Cerebellar cortex (tissue), 1 donor: ENCODE measurements around the gene PAM16.
A peak's percentile ranks its signal among the peaks of the same experiment; 100 is the strongest.

Experiments
- DNase-seq: peaks from one replicate; pipeline ENCODE4 v3.0.0-alpha.2; 2015; ENCODE audit warnings: low spot score

PAM16 gene

DNA sequence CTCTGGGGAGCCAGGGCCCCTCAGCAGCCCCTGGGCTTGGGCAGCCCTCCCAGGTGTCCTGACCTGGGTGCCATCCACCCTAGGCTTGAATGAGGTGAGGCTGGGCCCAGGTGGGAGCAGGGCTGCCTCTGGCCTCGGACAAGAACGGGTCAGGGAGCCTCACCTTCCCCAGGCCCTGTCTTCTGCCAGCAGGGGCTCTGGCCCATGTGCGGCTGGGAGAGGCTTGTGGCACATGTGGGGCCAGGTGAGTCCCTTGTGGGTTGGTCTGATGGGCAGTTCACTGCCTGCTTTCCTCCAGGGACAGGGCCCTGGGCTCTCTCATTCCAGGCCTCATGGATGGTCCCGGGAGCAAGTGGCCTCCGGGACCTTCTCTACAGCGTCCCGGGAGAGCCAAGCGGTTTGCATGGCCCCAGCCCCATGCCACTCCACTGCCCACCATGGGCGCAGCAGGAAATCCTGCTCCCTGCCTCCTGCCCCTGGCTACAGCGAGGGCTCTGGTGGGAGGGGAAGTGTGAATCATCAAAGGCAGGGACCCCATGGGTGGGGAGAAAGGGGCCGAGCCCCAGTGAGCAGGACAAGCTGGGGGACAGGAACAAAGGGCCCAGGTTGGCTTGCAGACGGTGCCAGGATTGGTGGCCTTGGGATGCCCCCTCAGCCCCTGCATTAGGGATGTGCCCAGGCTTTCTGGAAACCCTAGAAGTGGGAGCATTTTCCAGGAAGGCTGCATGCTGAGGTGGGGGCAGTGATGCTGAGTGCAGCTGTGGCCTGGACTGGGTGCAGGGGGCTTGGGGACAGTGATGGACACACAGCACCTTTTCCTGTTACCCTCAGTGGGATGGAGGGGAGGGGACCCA, 32.7 kb upstream of the PAM16 start:
- no peak for DNase-seq

- DNase-seq = no peak
These were observed 31.8 kb upstream of the PAM16 start for GRCh38 chr16:4382795-4383357.

GRCh38 chr16:4381935-4382794, 31.0 kb upstream of the PAM16 start:
- DNase-seq = no peak

DNA sequence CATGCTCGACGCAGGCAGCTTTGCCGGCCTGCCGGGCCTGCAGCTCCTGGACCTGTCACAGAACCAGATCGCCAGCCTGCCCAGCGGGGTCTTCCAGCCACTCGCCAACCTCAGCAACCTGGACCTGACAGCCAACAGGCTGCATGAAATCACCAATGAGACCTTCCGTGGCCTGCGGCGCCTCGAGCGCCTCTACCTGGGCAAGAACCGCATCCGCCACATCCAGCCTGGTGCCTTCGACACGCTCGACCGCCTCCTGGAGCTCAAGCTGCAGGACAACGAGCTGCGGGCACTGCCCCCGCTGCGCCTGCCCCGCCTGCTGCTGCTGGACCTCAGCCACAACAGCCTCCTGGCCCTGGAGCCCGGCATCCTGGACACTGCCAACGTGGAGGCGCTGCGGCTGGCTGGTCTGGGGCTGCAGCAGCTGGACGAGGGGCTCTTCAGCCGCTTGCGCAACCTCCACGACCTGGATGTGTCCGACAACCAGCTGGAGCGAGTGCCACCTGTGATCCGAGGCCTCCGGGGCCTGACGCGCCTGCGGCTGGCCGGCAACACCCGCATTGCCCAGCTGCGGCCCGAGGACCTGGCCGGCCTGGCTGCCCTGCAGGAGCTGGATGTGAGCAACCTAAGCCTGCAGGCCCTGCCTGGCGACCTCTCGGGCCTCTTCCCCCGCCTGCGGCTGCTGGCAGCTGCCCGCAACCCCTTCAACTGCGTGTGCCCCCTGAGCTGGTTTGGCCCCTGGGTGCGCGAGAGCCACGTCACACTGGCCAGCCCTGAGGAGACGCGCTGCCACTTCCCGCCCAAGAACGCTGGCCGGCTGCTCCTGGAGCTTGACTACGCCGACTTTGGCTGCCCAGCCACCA, 30.2 kb upstream of the PAM16 start:
- DNase-seq = peak; percentile 73

- DNase-seq = no peak
These were observed 29.3 kb upstream of the PAM16 start for GRCh38 chr16:4380119-4381063.

DNA sequence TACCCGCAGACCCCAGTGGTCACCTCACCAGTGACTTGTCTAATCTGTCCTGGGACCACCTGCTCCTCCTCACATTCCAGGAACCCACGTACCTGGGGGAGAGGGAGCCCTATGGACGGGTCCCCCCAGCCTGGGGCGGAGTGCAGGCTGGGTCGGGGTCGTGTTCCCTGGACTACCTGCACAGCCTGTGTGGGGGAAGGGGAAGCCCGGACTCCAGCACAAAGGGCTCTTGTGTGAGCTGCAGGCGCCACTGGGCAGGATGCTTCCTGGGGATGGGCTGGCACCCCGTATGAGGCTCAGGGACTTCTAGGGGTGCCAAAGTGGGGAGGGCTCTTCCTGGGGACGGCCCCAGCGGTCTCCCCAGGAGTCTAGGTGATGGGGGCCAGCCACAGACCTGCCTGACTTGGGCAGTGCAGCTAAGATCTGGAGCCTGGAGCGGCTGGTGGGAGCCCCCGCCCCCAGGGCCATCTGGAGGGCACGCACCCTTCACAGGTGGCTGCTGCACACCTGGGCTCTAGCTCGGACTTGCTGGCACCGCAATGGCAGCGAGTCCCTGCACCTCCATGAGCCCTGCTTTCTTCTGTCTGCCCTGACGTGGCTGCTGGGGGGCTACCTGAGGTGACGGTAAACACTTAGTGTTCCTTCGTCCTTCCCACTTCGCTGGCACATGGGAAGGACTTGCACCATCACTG, 28.0 kb upstream of the PAM16 start:
- DNase-seq = no peak

- no peak for DNase-seq
These were observed 27.1 kb upstream of the PAM16 start for GRCh38 chr16:4378161-4378666.

DNA sequence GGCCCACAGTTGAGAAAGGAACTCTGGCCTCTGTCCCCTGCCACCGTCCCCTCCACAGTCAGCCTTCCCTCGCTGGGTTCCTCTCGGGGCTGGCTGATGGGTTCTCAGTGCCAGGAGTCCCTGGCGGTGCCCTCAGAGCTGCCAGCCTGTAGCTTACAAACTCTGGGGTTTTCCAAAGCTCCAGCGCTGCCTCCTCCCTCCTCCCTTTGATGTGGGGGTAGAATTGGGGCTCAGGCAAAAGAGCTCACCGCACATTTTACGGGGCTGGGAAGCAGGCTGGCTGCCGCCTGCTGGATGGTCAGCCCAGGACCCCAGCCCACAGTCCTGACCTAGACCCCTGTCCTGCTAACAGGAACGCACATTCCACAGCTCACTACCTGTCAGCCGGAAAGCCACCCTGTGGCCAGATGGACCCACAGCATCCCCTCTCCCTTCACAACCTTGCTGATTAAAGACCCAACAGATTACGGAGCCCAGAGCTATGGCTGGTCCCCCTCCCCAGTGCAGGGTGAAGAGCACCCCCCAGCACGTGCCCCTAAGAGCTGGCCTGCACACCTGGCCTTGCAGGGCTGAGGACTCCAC, 26.5 kb upstream of the PAM16 start:
- DNase-seq = no peak

GRCh38 chr16:4376893-4377572, 25.9 kb upstream of the PAM16 start:
- DNase-seq = no peak

DNA sequence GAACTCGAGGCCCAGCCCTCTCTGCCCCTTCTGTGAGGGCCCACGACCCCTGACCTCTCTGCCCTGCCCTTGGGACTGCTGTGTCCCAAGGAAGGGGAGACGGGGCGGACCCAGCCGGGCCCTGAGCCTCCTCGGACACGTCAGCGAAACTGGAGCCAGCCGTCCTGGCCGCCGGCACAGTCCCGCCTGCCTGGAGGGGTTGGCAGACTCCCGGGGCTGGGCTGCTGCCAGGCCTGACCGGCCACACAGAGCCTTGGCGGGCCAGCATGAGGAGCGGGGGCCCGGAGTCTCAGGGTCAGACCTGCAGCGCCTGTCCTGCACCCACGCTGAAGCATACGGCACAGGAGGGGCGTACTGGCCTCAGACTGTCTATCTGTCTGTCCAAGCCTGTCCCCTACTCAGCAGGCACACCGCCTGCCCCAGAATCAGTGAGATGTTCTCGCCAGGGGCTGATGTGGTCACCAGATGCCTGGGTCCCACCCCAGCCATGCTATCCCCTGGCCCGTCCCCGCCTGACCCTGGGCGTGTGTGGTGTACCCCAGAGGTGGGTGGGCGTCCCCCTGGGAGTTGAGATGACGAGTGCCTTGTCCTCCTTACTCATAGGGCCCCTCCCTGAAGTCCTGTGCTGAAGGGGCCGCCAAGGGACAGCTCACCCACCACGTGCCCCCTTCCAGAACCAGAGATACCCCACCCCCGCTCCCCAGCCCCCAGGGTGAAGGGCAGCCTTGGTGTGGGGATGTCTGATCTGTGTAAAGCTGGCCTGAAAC, 25.2 kb upstream of the PAM16 start:
- DNase-seq = peak; percentile 74

DNA sequence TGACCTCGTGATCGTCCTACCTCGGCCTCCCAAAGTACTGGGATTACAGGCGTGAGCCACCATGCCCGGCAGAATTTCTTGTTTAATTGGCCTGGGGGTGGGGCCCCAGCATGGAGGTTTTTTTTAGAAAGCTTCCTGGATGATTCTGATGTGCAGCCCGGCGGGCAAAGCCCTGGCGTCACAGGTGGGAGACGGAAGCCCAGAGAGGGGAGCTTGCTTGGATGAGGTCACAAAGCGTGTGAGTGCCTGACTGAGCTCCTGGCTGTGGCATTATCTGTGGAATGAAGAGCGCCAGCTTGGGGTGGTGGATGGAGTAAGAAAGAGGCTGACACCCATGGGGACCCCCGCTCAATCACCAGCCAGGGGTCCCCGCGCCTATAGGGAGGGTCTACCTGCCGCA, 24.6 kb upstream of the PAM16 start:
- DNase-seq = no peak

DNA sequence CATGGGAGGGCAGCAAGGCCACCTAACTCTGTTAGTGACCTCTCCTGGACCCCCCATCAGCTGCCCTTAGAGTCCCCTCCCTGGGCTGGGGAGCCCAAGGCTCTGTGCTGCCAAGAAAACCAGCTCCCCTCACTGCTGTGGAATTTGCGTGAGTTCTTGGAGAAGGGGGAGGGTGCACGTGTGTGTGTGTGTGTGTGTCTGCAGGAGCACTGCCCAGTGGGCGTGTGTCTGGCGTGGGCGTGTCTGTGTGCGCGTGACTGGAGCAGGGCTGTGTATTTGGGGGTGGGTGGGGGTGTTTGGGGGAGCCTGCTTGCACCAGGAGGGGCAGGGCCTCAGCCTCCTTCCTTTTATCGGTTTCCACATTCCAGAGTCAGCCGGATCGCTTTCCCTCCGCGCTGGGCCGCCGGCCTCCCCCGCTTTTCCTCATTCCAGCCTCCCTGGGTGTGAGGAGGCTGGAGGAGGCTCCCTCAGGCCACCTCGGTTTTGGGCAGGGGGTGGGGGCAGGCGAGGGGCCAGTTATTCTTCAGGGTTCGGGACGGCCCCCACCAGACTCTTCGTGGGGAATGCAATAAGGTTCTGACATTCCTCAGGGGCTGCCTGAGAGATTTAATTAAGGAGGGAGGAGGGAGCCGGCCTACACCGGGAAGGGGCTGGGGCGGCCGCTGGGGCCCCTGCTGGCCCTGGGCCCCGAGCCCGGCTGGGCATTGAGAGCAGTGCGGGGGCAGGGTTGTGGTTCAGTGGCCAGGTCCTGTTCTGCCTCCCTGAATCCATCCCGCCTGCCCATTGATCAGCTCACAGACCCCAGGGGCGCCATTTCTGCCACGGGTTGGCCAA, 23.0 kb upstream of the PAM16 start:
- DNase-seq = no peak

GRCh38 chr16:4373356-4373908, 22.3 kb upstream of the PAM16 start:
- DNase-seq = no peak

DNA sequence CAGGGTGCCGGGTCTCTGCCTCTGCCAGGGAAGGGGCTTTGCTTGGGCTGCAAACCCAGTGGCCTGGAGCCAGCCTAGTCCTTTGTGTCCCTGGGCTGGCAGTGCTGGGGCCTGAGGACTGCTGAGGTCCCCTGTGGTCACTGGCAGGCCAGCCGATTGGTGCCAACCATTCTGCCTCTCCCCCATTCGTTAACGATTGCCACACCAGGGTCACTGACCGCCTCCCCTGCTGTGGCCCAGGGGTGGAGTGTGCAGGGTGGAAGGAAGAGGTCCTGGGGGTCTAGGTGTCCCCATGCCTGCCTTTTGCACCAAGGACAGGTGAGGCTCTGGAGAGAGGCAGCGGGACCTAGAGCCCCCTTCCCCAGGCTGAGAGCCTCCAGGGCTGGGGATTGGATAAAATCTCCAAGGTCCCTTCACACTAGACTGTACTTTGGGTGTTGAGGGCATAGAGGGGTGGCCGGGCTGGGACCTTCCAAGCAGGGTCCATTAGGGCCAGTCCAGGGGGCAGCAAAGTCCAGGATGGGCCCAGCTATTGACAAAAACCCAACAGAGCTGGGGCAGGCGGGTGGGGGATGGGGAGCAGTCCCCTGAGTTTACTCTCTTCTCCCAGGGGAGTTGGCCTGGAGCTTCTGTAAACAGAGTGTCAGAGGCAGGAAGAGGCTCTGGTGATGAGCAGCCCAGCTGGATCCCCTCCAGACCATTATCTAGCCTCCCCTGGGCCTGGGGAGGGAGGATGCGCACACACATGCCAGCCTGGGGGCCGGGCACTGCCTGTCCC, 21.6 kb upstream of the PAM16 start:
- DNase-seq = no peak

GRCh38 chr16:4372001-4372577, 21.0 kb upstream of the PAM16 start:
- DNase-seq = no peak
